WERI-Rb-1 (cell line): Measurements from ENCODE around the gene NFKB2.

Source experiments
- DNase-seq: peaks from one replicate; pipeline ENCODE4 v3.0.0-alpha.2; 2020
- H3K27ac ChIP-seq: fragments of 250-450 bp; sonication (Bioruptor Pico); 2 replicates; pipeline ENCODE4 v1.5.1; 2020; ENCODE audit warnings: mild to moderate bottlenecking, moderate library complexity
- H3K27me3 ChIP-seq: fragments of 250-450 bp; sonication (Bioruptor Pico); 2 replicates; pipeline ENCODE4 v1.5.1; 2021; ENCODE audit warnings: mild to moderate bottlenecking, low read depth, moderate library complexity; ENCODE audit not compliant: insufficient read depth, severe bottlenecking
- H3K36me3 ChIP-seq: fragments of 250-450 bp; sonication (Bioruptor Pico); 2 replicates; pipeline ENCODE4 v1.5.1; 2020; ENCODE audit warnings: mild to moderate bottlenecking, moderate library complexity
- H3K4me3 ChIP-seq: 2 replicates; pipeline ENCODE4 v1.5.1; 2011; ENCODE audit warnings: low read depth, mild to moderate bottlenecking, control low read depth, low read length
- H3K9me3 ChIP-seq: fragments of 250-450 bp; sonication (Bioruptor Pico); 2 replicates; pipeline ENCODE4 v1.5.1; 2021; ENCODE audit warnings: mild to moderate bottlenecking, moderate library complexity; ENCODE audit not compliant: severe bottlenecking
- TF ChIP-seq, protein P1 (sequence below): IDR thresholded peaks from 2 replicates; pipeline ENCODE4 v1.5.1; 2011; ENCODE audit warnings: low read depth, mild to moderate bottlenecking, control low read depth, inconsistent platforms, low read length

NFKB2 gene

DNA sequence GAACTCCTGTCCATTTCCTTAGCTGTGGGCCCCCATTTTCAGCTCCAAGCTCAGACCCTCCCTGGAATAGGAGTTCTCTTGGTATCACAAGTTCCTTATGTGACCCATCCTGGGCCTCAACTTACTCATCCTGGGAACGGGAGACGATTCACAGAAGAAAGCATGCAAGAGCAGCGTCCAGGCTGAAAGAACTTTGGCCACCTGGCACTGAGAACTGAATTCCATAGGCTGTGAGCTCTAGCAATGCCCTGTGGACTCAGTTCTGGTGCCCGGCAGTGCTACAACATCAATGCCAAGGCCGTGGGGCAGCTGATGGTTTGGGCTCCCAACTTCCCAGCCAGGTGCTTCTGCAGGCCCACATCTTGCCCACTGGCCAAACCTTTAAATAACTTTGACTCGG lies 40.8 kb downstream of the NFKB2 start:
- TF ChIP-seq, protein P1, sequence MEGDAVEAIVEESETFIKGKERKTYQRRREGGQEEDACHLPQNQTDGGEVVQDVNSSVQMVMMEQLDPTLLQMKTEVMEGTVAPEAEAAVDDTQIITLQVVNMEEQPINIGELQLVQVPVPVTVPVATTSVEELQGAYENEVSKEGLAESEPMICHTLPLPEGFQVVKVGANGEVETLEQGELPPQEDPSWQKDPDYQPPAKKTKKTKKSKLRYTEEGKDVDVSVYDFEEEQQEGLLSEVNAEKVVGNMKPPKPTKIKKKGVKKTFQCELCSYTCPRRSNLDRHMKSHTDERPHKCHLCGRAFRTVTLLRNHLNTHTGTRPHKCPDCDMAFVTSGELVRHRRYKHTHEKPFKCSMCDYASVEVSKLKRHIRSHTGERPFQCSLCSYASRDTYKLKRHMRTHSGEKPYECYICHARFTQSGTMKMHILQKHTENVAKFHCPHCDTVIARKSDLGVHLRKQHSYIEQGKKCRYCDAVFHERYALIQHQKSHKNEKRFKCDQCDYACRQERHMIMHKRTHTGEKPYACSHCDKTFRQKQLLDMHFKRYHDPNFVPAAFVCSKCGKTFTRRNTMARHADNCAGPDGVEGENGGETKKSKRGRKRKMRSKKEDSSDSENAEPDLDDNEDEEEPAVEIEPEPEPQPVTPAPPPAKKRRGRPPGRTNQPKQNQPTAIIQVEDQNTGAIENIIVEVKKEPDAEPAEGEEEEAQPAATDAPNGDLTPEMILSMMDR: no peak
- Histone ChIP-seq H3K9me3 (no peaks in the 10 kb centered on the region), H3K36me3 (peaks cover 2% of the 10 kb centered on the region; the same call in 1 of the 2 replicates), H3K27me3 (no peaks in the 10 kb centered on the region), H3K4me3 (no peak overlapping the region), H3K27ac (no peak overlapping the region)
- no peak for DNase-seq

DNA sequence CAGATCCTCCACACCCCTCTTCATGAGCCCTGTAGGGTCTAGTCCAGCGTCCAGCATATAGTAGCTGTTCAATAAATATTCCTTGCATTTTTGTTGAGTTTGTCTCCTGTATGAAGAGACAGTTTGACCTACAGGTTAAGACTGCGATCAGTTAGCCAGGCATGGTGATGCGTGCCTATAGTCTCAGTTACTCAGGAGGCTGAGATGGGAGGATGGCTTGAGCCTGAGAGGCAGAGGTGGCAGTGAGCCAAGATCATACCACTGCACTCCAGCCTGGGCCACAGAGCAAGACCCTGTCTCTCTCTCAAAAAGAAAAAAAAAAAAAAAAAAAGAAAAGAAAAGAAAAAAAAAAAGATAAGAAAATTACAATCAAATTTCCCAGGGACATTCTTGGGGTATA lies 42.0 kb downstream of the NFKB2 start:
- H3K9me3 ChIP-seq: no peaks in the 10 kb centered on the region
- no peak overlapping the region for H3K4me3 ChIP-seq
- no peak overlapping the region for H3K27ac ChIP-seq
- no peaks in the 10 kb centered on the region for H3K36me3 ChIP-seq
- DNase-seq: no peak
- TF ChIP-seq, protein P1: no peak
- no peaks in the 10 kb centered on the region for H3K27me3 ChIP-seq

DNA sequence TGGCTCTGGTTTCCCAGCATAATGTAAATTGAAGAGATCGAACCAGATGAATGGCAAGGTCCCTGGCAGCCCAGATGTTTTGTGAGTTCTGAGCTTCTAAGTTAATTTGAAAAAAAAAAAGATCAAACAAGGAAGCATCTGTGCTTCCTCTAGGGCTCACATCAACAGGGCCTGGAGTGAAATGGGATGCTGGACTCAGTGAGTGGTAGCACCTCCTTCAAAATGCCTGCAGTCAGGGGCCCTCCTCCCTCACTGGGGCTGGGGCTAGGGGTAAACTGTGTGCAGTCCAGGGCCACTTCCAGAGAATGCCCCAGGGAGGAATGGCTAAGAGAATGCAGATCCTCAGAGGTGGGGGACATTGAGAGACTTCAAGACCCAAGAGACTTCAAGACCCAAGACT lies 42.9 kb downstream of the NFKB2 start:
- DNase-seq: no peak
- Histone ChIP-seq H3K36me3 (no peaks in the 10 kb centered on the region), H3K4me3 (no peak overlapping the region), H3K27ac (no peak overlapping the region), H3K9me3 (no peaks in the 10 kb centered on the region), H3K27me3 (no peaks in the 10 kb centered on the region)
- TF ChIP-seq, protein P1: no peak

DNA sequence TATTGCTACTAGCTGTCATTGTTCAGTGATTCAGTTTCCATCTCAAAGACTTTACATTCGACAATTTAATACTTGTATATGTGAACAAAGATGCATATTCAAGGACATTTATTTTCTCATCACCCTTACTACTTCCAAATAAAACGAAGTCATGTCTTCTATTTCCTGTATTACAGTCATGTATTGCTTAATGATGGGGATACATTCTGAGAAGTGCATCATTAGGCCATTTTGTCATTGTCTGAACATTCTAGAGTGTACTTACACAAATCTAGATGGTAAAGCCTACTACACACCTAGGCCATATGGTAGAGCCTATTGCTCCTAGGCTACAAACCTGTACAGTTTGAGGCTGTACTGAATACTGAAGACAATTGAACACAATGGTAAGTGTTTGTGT lies 49.3 kb downstream of the NFKB2 start:
- H3K27ac ChIP-seq: no peak overlapping the region
- TF ChIP-seq, protein P1: no peak
- DNase-seq: no peak
- H3K36me3 ChIP-seq: no peaks in the 10 kb centered on the region
- no peak overlapping the region for H3K4me3 ChIP-seq
- H3K9me3 ChIP-seq: no peaks in the 10 kb centered on the region
- no peaks in the 10 kb centered on the region for H3K27me3 ChIP-seq

DNA sequence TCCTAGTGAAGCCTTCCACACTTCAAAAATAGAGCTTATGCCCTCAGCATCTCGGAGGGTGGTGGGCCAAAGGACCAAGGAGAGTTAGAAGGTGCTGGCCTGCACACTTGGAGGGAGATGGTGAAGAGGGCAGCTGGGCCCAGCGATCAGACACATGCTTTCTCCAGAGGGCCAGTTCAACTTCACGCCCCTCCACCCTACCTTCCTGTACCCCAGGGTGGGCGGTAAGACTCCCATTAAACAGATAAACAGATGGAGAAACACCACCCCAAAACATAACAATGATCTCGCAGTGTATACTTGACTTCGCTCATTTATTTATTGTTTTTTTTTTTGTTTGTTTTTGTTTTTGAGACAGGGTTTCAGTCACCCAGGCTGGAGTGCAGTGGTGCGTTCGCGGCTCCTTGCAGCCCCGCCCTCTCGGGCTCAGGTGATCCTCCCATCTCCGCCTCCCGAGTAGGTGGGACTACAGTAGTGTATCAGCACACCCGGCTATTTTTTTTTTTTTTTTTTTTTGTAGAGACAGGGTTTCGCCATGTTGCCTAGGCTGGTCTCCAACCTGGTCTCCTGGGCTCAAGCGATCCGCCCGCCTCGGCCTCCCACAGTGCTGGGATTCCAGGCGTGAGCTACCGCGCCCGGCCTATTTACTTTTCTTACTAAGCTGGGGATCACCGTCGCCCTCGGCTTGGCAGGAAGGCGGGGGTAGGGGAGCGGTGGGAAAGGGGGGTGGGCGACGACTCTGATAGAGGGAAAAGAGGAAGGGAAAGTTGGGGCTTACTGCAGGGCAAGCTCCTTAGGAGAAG lies 54.0 kb downstream of the NFKB2 start:
- H3K36me3 ChIP-seq: peaks cover 12% of the 10 kb centered on the region
- H3K4me3 ChIP-seq: peak overlapping the region; percentile 72
- H3K27me3 ChIP-seq: no peaks in the 10 kb centered on the region
- DNase-seq: peak; percentile 83
- H3K27ac ChIP-seq: peak overlapping the region; percentile 95
- TF ChIP-seq, protein P1: no peak
- H3K9me3 ChIP-seq: no peaks in the 10 kb centered on the region

DNA sequence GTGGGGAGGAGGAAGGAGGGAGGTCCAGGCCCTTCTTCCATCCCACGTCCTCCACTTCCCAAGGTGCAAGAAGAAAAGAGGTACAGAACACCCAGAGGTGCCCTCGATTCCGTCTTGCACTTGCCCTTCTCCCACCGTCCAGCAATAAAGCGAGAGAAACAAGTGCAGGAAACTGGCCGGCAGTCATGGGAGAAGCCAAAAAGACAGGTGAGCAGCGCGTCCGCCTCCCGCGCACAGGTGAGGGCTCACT lies 54.5 kb downstream of the NFKB2 start:
- peak overlapping the region; percentile 95 for H3K27ac ChIP-seq

More for the DNA sequence above, 54.5 kb downstream of the NFKB2 start:
- Histone ChIP-seq H3K36me3 (peaks cover 12% of the 10 kb centered on the region), H3K27me3 (no peaks in the 10 kb centered on the region), H3K9me3 (no peaks in the 10 kb centered on the region), H3K4me3 (peak overlapping the region; percentile 72)
- TF ChIP-seq, protein P1: no peak
- DNase-seq: no peak
